ENCODE measurements around the gene SKAP1.
A peak's percentile ranks its signal among the peaks of the same experiment; 100 is the strongest.

SKAP1 gene

DNA sequence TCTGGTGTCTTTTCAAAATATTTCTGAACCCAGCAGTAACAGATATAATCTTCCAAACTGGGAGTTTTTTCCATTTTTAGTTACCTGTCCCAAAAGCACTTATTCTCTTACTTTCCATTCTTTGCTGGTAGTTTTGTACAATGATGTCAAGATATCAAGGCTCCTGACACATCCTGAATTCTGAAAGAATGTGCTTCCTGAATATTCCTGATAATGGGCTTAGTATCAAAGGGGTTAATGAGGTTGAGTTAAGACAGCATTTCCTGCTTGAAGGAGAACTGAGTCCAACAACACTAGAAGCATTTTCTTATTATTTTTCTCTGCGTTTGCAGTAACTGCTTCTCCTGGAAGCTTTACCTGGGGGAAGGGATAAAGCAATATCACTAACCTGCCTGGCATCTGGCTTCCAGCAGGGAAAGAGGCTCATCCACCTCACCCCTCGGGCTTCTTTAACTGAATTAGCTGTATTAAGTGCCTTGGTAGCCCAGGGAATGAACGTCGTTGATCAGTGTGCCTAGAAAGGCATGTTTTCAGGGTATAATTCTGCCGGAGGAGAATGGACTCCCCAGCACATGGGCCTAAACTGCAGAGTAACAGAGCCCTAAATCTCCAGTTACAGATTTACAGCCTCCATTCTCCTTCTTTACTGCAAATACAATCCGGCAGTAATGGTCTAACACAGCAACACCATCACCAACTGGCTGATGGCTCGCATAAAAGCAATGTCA is 188.1 kb downstream of the SKAP1 start:
- no peak for DNase-seq (ENCODE audit: low spot score)

DNA sequence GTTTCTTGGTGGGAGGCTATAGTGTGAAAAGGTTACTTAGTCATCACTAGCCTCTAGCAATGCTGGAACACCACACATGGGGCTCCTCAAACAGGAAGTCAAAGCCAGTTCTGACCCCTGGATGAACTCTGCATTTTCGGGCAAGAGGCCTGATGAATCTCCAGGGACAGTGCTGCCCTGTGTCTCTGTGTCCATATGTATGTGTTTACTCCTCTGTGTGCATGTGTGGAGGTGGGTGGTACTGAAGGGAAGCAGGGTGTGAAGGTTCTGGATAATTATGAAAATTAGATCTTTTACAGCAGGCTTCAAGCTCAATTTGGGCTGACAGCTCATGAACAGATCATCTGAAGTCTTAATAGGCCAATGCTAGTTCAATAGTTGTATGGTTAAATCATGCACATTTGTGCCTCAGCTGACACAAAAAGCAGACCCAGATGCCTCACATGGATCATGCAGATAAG is 188.9 kb downstream of the SKAP1 start:
- DNase-seq (ENCODE audit: low spot score), result no peak

DNA sequence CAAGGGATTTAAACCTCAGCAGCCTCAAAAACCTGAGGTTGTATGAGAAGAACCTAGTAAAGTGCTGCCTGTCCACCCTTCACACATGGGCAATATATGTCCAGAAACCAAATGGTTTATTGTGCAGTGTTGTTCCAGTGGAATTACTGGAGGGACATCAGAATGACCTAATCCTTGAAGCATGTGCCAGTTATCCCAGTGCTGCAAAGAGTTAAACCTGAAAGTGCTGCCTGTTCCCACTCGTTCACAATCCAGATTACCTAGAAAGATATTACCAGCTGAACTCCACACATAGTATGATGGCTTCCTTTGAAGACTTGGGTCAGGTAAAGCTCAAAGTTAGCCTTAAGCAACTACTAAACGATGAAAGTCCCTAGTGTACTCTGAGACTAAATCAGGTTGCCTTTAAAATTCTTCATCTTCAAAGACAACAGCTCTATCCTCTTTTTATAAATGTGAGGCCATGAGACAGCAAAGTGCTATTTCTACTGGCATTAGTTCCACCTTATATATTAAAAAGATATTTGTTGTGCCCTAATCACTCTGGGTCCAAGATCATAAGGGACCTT is 189.4 kb downstream of the SKAP1 start:
- DNase-seq (ENCODE audit: low spot score), result no peak

DNA sequence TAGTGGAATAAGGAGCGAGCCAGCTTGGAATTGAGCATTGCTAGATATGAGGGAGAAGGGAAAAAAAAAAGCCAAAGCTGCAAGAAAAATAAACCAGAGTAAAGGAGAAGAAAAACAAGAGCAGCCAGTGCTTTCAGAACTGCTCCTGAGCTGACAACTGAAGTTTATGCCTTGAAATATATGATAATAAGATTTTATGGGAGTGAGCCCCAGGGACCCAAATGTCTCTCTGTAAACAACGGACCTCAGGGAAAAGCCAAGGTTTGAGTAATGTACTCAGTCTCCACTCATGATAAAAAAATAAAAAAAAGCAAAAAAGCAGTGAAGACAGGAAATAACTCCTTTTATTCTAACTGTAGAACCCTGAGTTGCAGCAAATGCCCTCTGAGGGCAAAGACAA is 189.9 kb downstream of the SKAP1 start:
- DNase-seq (ENCODE audit: low spot score), result no peak

DNA sequence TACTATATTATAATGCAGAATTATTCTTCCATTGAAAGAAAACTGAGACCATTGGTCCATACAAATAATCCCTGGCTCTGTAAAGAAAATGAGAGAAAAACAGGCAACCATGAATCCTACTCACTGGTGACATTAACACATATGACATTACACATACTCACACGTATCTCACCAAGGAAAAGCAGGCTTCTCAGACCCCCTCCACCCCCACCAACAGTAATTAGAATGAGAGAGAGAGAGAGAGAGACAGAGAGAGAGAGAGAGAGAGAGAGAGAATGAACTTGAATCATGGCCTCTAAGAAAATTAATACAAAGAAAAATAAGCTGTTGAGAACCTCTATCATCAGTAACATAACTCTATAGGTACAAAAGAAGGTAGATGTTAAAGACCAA is 190.4 kb downstream of the SKAP1 start:
- no peak for DNase-seq (ENCODE audit: low spot score)

DNA sequence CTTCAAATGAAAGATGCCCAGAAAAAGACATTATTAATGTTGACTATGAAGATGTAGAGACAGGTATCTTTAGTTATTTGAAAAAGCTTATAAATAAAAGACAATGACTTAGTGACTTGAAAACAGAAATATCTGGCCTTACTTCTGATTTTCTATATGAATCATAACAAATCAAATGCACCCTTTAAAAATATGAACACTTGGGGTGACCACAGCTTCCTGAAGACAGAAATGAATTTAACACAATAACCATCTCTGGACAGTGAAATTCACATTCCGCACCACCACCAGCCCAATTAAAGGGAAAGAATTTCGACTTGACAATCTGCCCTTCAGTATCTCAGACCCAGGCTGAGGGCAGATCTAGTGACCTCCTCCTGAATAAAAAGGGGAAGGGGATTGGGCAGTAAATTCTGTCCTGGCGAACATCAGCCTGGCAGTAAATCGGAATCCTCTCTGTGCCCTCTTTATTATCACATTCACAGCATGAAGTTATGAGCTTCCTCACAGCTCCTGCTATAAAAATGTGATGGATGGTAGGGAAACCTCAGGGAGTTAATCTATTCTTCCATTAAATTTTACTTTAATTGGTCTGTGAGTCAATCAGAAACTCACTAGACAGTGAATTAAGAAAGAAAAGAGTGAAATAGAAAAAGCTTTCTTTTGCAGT is 190.9 kb downstream of the SKAP1 start:
- no peak for DNase-seq (ENCODE audit: low spot score)

DNA sequence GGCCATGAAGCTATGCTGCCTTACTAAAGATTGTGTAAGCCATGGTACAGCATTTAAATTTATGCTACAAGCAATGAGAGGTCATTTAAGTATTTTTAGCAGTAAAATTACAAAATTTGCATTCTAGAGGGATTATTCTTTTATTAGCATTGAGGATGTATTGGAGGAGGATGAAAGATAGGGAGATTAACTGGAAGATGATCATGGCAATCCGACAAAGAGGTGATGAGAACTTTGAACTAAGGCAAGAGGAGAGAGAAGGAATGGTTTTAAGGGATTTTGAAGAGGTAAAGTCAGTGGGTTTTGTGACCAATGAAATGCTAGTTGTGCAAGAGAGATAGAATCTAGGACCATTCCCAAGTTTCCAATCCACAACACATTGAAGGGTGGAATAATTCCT is 192.6 kb downstream of the SKAP1 start:
- DNase-seq (ENCODE audit: low spot score), result no peak

DNA sequence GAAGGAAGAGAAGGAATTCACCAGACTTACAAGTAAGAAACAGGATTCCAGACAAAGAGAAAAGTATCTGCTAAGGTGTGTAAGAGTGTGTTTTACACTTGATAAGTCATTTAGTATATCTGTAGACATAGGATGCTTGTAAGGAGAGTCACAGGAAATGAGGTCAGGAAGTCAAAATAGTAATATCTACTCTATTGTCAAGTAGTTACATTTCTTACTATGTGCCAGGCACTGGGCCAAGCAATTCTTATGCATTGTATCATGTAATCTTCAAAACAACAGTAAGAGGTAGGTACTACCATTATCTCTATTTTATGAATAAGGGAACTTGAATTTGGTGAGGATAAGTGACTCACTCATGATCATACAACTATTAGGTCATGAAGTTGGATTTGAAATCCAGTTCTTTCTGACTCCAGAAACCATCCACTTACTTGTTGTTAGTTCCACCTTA is 193.3 kb downstream of the SKAP1 start:
- DNase-seq (ENCODE audit: low spot score), result no peak

DNA sequence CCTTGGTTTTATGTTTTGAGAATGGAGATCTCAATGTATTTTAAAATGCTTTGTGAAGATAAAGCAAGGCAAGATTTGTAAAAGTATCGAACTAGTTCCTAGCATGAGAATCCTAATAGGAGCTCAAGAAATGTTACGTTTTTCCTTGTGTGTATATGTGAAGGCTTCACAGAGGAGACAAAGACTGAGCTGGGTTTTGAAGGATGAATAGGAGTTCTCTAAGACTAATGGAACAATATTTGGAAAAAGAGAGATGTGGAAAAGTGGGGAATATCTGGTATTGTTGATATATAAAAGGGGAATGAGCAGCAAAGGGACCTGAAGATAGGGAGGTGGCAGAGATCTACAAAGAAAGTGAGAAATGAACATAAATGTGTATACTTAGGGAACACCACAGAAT is 195.1 kb downstream of the SKAP1 start:
- no peak for DNase-seq (ENCODE audit: low spot score)

DNA sequence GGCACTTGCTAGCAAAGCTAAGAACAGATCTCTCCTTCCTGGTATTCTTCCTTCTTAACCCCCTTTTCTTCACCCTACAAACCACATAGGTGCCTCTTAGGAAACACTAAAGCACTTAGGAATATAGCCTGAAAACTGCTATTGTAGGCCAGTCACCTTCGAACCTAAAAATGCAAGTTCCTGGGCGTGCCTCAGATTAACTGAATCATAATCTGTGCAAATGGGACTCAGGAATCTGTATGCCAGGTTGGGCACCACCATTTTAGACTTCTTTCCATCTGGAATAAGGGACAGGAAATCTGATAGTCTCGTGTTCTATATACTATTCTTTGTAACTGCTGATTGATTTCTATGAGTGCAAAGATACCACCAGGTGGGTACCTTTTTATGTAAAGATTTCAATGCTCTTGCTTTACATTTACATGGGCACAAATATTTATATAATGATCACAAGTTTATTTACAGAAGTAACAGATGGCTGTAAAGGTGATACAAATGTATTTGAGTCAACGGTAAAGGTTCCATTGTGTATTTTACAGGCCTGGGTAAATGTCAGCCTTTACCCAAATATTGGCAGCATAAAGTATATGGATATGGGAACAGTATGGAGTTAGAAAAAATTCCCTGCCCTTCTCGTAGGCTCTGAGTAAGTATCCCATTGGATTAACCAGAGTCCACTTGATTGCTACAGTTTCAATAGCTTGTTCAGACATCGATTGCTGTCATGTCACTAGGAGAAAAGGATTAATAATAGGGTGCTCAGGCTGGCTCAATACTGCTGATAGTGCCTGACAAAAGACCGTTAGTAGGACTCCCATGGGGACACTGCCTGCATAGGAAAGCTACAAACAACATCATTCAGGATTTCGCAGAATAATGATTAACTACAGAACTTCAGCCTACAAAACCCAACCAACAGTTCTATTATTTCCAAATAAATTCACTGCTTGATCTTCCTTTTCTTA is 197.7 kb downstream of the SKAP1 start:
- DNase-seq (ENCODE audit: low spot score), result no peak

DNA sequence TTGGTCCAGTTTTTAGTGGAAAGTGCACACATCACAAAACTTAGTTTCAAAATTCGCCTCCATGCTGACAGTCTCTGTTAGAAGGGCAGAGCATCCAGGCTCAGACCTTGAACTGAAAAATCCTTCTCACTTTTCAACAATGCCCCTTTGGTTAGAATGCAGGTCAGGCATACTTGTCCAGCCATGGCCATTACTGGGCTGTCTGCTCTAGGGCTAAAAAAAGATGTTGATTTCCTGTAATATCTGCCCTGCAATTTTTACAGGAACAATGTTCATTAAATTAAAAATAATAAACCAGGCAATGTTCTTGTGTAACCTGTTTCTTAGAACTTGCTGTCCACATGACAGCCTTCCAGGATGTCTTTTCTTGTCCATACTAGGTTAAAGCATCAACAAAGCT is 200.1 kb downstream of the SKAP1 start:
- DNase-seq (ENCODE audit: low spot score), result no peak

DNA sequence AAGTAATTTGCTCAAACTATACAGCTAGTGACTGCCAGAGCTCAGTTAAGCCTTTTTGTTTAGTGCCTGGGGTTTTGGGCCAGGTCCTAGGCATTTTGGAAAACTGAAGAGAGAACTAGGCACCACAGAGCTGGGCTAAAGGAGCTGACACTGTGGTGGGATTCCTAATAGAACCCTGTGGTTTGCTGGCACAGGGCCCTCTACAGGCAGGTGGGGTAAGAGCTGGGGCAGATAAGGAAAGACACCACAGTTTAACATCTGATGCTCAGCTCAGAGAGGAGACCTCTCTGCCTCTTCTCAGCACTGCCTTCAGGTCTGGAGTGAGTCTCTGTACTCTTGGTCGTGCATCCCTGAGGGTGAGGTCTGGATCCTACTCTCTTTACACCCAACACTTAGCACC is 201.3 kb downstream of the SKAP1 start:
- peak; percentile 55 for DNase-seq (ENCODE audit: low spot score)

DNA sequence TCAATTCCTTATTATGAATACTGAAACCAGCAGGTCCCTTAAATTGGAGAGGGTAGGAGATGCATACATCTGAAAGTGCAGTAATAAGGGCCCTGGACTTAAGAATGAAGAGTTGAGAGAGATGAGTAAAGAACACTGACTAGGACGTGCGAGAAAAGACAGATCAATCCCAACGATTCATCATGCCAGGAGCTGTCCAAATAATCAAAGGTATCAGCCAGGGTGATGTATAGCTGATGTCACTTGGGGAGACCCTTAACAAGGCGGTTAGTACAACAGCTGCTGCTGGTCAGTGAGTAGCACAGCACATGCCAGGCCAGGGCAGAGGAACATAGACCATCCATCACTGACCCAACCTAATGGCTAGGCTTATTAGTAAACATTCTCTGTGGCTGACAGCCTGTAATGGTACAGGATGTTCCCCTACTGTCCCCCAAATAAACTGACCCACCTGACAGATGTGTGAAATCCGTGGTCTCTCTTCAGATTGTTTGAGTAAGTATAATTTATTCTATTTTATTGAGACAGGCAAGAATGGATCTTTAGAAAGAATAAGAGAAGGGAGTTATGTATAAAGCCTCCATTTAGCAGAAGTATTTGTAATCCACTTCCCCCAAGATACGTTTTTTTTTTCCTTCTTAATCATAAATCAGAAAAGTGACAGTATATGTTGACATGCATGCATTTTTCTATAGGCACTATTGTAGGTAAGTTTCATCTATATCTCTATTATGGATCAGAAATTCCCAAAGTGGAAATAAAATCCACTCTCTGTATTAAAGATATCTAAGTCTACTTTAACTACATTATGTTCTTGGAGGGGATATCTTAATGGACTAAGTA is 204.1 kb downstream of the SKAP1 start:
- no peak for DNase-seq (ENCODE audit: low spot score)

DNA sequence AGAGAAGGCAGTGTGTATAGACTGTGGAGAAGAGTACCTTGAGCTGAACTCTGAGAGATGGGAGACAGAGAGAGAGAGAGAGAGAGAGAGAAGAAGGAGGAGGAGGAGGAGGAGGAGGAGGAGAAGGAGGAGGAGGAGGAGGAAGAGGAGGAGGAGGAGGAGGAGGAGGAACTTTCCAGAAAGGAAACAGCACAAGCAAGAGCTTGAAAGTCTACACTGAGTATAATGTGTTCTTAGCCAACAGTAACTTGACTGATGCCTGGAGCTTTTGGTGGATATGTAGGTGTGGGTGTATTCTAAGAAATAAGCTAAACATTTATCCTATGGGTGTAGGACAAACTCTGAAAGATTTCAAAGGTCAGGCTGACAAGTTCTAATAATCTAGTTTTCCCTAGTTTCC is 206.1 kb downstream of the SKAP1 start:
- no peak for DNase-seq (ENCODE audit: low spot score)

DNA sequence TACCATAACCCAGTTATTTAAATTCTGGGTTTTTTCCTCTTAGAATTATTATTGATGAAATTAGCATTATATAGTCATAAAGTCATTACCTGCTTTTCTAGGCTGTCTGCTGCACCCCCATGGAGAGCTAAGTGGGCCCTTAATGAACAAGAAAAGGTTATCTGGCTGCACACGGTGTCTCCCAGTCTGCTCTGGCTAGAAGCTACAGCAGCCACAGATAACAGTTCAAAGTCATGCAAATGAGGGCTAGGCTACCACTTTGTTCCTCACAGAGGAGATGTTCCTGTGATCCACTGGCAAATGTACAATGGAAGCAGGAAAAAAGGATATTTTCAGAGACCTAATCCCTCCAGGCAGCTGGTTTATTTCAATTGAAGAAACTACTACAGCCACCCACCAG is 210.4 kb downstream of the SKAP1 start:
- no peak for DNase-seq (ENCODE audit: low spot score)

DNA sequence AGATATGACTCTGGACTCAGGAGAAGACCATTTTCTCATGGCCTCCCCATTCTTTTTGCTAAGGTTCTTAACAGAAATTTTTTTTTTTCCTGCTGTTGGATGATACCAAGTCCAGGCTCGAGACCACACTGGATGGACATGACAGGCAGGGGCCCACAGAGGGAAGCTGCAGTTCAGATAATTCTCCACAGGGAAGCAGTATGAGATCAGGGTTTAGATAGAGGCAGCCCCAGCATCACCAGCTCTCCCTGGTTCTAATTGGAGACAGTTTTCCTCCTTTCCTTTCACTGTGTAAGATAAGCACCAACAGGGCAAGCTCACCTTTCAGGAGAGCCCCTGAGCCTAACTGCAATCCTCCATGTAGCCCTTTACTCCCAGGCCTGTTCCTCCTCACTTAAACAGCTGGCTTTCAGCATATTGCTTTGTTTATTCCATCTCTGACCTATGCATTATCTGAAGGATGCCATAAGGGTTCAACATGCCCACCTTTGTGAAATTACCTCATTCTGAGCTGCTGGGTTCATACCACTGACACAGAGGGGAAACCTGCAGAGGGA is 214.4 kb downstream of the SKAP1 start:
- peak; percentile 68 for DNase-seq (ENCODE audit: low spot score)

DNA sequence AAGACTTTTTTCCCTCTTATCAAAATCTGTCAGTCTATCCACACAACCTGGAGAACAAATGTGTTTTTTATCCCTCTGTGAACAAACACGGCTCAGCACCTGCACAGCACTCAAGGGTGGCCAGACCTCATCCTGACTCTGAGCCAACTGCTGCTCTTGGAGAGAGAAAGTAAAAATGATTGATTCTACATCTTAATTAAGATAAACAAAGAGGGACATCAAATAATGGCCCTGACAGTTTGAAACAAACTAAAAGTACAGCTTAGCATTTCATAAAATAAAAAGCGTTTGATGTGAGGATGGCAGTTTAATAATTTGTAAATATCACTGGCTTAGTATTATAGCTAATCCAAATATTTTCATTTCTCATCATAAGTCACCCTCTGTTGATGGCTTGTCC is 216.2 kb downstream of the SKAP1 start:
- no peak for DNase-seq (ENCODE audit: low spot score)

DNA sequence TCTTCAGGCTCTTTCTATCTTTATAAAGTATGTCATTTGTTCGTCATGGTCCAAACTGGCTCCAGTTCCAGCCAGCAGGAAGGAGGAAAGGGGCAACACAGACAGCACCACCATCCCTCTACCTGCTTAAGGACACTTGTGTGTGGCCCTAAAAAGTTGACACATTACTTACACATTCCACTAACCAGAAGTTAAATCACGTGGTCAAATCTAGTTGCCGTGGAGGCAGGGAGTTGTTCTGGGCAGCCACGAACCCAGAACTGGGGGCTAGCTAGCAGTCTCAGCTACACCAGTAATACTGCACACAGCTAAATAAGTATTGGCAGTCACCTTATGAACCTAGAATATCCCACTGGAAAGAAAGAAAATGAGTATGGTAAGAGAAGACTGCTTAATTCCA is 218.2 kb downstream of the SKAP1 start:
- DNase-seq (ENCODE audit: low spot score), result no peak

DNA sequence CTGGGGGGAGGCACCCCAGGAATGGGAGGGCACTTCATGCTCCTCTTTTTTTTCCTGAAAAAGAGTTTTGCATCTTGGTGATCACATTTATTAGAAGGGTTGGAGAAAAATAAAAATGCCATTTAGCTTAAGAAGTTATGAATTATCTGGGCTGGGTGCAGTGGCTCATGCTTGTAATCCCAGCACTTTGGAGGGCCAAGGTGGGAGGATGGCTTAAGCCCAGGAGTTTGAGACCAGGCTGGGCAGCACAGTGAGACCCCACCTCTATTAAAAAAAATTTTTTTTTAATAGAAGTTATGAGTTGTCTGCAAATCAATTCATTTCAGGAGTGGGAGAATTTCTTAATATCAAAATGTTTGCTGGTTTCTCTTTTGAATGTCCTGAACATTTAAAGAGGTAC is 219.0 kb downstream of the SKAP1 start:
- no peak for DNase-seq (ENCODE audit: low spot score)

DNA sequence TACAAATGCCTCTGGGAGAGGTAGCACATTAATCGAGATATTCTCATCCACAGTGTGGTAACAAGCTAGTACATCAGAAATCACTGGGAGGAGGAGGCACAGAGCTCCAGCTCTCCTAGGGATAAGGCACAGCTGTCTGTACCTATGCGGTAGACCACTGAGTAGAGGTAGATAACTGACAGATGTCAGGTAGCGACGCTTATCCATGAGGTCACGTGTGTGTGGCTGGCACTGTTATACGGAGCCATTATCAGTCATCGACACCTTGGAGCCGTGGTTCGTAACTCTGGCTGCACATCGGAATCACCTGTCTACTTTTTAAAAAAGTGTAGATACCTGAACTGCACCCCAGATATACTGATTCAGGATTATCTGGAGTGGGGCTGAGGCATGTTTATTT is 220.0 kb downstream of the SKAP1 start:
- DNase-seq (ENCODE audit: low spot score), result no peak
